Duodenal mucosa (tissue), 2 donors: ENCODE measurements around the gene SLFN14.

Experiments
- H3K27ac ChIP-seq: one replicate; pipeline ENCODE4 v1.7.0; 2013; ENCODE audit warnings: low read depth, low read length
- H3K27me3 ChIP-seq, 2 donors: one replicate each; pipeline ENCODE4 v1.7.0; 2013; ENCODE audit warnings: low read length in 2 of 2, control low read depth in 1 of 2; ENCODE audit not compliant: insufficient read depth in 2 of 2, control insufficient read depth in 1 of 2
- H3K36me3 ChIP-seq, 2 donors: one replicate each; pipeline ENCODE4 v1.7.0; 2013; ENCODE audit warnings: low read length in 2 of 2, control low read depth in 1 of 2; ENCODE audit not compliant: insufficient read depth in 2 of 2, control insufficient read depth in 1 of 2
- H3K4me1 ChIP-seq, 2 donors: one replicate each; pipeline ENCODE4 v1.7.0; 2013; ENCODE audit warnings: low read length in 2 of 2, control low read depth in 1 of 2; ENCODE audit not compliant: insufficient read depth in 2 of 2, control insufficient read depth in 1 of 2
- H3K4me3 ChIP-seq, 2 donors: one replicate each; pipeline ENCODE4 v1.7.0; 2013; ENCODE audit warnings: low read length in 2 of 2, low read depth in 1 of 2
- H3K9ac ChIP-seq, 2 donors: one replicate each; pipeline ENCODE4 v1.7.0; 2013; ENCODE audit warnings: low read length in 2 of 2, low read depth in 1 of 2
- H3K9me3 ChIP-seq, 2 donors: one replicate each; pipeline ENCODE4 v1.7.0; 2013; ENCODE audit warnings: low read length in 2 of 2, control low read depth in 1 of 2; ENCODE audit not compliant: control insufficient read depth in 1 of 2

SLFN14 gene

GRCh38 chr17:35514564-35514963, 46.1 kb downstream of the SLFN14 start:
- no peak overlapping the region for H3K27ac ChIP-seq
- H3K4me1 ChIP-seq, result no peaks in the 10 kb centered on the region
- H3K4me3 ChIP-seq, result no peak overlapping the region
- no peak overlapping the region for H3K9ac ChIP-seq
- H3K27me3 ChIP-seq, result peaks cover 0 to 3% of the 10 kb centered on the region in 2 donors
- no peaks in the 10 kb centered on the region for H3K36me3 ChIP-seq
- no peaks in the 10 kb centered on the region for H3K9me3 ChIP-seq
